ENCODE measurements around the gene HTR4.

GRCh38 chr5:148512498-148512897, 141.8 kb downstream of the HTR4 start:
- TF ChIP-seq CTCF (conservative IDR thresholded peaks at IDR 0.05; ENCODE audit: low read length) = no peak
- no peak for TF ChIP-seq EZH2phosphoT487 (IDR thresholded peaks at IDR 0.05; ENCODE audit: borderline replicate concordance)
